Fibroblast of lung (primary cell): ENCODE measurements around the gene APCS. TPM values are rescaled to one million over a fixed set of nuclear protein-coding genes. Genes with fewer than 3 reads are reported as not detected.

Experiments used
- DNase-seq, 2 donors: peaks; one replicate each; pipeline versions ENCODE4 v3.0.0 to v3.0.0-alpha.2; 2010; ENCODE audit warnings: low read depth in 2 of 2
- H2AFZ ChIP-seq: 2 replicates; pipeline ENCODE4 v1.5.1; 2012; ENCODE audit warnings: low read length, control low read depth, inconsistent platforms
- H3K27ac ChIP-seq: 2 replicates; pipeline ENCODE4 v1.5.1; 2011; ENCODE audit warnings: low read length, control low read depth; ENCODE audit not compliant: insufficient read depth
- H3K27me3 ChIP-seq: 2 replicates; pipeline ENCODE4 v1.5.1; 2011; ENCODE audit warnings: mild to moderate bottlenecking, low read length; ENCODE audit not compliant: control insufficient read depth, insufficient read depth
- H3K36me3 ChIP-seq: 2 replicates; pipeline ENCODE4 v1.5.1; 2011; ENCODE audit warnings: low read length; ENCODE audit not compliant: control insufficient read depth, insufficient read depth
- H3K4me1 ChIP-seq: 2 replicates; pipeline ENCODE4 v1.5.1; 2011; ENCODE audit warnings: low read length; ENCODE audit not compliant: control insufficient read depth, insufficient read depth; ENCODE audit errors: extremely low read depth
- H3K4me2 ChIP-seq: 2 replicates; pipeline ENCODE4 v1.5.1; 2011; ENCODE audit warnings: low read length, control low read depth; ENCODE audit not compliant: insufficient read depth; ENCODE audit errors: extremely low read depth
- H3K4me3 ChIP-seq, 4 experiments: fragments of 200-600 bp in 1 of 4; sonication (generic) in 1 of 4; replicated peaks in 1 of 4; 2 replicates each; pipeline ENCODE4 v1.5.1; 2011 to 2016; ENCODE audit warnings: low read length in 4 of 4, low read depth in 3 of 4, mild to moderate bottlenecking in 3 of 4, control low read depth in 2 of 4, inconsistent platforms in 1 of 4, mixed read lengths in 1 of 4; ENCODE audit not compliant: insufficient read depth in 1 of 4; ENCODE audit errors: control extremely low read depth in 1 of 4
- H3K79me2 ChIP-seq: 2 replicates; pipeline ENCODE4 v1.5.1; 2012; ENCODE audit warnings: mild to moderate bottlenecking, low read length, inconsistent platforms; ENCODE audit not compliant: control insufficient read depth, insufficient read depth
- H3K9ac ChIP-seq: 2 replicates; pipeline ENCODE4 v1.5.1; 2011; ENCODE audit warnings: mild to moderate bottlenecking, low read length, control low read depth; ENCODE audit not compliant: insufficient read depth
- H3K9me3 ChIP-seq: 2 replicates; pipeline ENCODE4 v1.5.1; 2012; ENCODE audit warnings: low read depth, low read length; ENCODE audit not compliant: control insufficient read depth, insufficient read depth
- H4K20me1 ChIP-seq: 2 replicates; pipeline ENCODE4 v1.5.1; 2011; ENCODE audit warnings: low read length; ENCODE audit not compliant: control insufficient read depth, insufficient read depth; ENCODE audit errors: extremely low read depth
- CTCF ChIP-seq, 2 donors: IDR thresholded peaks in 1 of 2; conservative IDR thresholded peaks in 1 of 2; 1 replicate in 1 of 2; 2 replicates in 1 of 2; pipeline ENCODE4 v1.5.1; 2011 to 2012; ENCODE audit warnings: low read length in 2 of 2, control low read depth in 1 of 2, inconsistent platforms in 1 of 2, low read depth in 1 of 2, mild to moderate bottlenecking in 1 of 2
- EZH2 ChIP-seq: IDR thresholded peaks from 2 replicates; pipeline ENCODE4 v1.5.1; 2012; ENCODE audit warnings: low read length, control low read depth, mild to moderate bottlenecking; ENCODE audit errors: missing control alignments
- polyA plus RNA-seq, 2 donors: library from polyadenylated mRNA; depleted of rRNA in 1 of 2; stranded (reverse) in 1 of 2; unstranded in 1 of 2; fragments of >200 nt; gene quantifications; 2 replicates each; pipeline ENCODE4 v1.2.1, GENCODE V29; 2011 to 2012; ENCODE audit warnings: missing spikeins in 1 of 2
- total RNA-seq: library from RNA; depleted of rRNA; stranded (reverse); fragments of >200 nt; gene quantifications from 2 replicates; pipeline ENCODE4 v1.2.1, GENCODE V29; 2014

The APCS gene
- total and polyA plus RNA-seq, 2 donors (not counting 1 experiment from before 2014, with no cell fraction given), result not detected

GRCh38 chr1:159580340-159580739 is 7.3 kb upstream of the APCS start:
- Histone ChIP-seq H2AFZ (no peak overlapping the region), H3K4me2 (no peak overlapping the region), H3K4me3 (no peak overlapping the region), H3K27ac (no peak overlapping the region), H3K79me2 (no peaks in the 10 kb centered on the region), H3K4me1 (no peaks in the 10 kb centered on the region), H3K9me3 (no peaks in the 10 kb centered on the region), H3K27me3 (no peaks in the 10 kb centered on the region), H4K20me1 (no peaks in the 10 kb centered on the region), H3K36me3 (no peaks in the 10 kb centered on the region), H3K9ac (no peak overlapping the region)
- no peak for DNase-seq
- TF ChIP-seq EZH2 (no peak), CTCF (conservative IDR thresholded peaks at IDR 0.05 in 1 of 2, IDR thresholded peaks at IDR 0.05 in 1 of 2; ENCODE audit: low read depth in 1 of 2, low read length in 2 of 2) (no peak)

- Histone ChIP-seq H3K27ac (no peak overlapping the region), H4K20me1 (no peaks in the 10 kb centered on the region), H2AFZ (no peak overlapping the region), H3K79me2 (no peaks in the 10 kb centered on the region), H3K36me3 (no peaks in the 10 kb centered on the region), H3K9me3 (no peaks in the 10 kb centered on the region), H3K4me1 (no peaks in the 10 kb centered on the region), H3K9ac (no peak overlapping the region), H3K4me2 (no peak overlapping the region), H3K27me3 (no peaks in the 10 kb centered on the region), H3K4me3 (no peak overlapping the region)
- no peak for DNase-seq
- TF ChIP-seq CTCF (conservative IDR thresholded peaks at IDR 0.05 in 1 of 2, IDR thresholded peaks at IDR 0.05 in 1 of 2; ENCODE audit: low read depth in 1 of 2, low read length in 2 of 2), result no peak
- no peak for TF ChIP-seq EZH2
These were observed 6.2 kb upstream of the APCS start for GRCh38 chr1:159581422-159581821.

GRCh38 chr1:159584536-159584935 is 3.1 kb upstream of the APCS start:
- TF ChIP-seq EZH2 (no peak), CTCF (conservative IDR thresholded peaks at IDR 0.05 in 1 of 2, IDR thresholded peaks at IDR 0.05 in 1 of 2; ENCODE audit: low read depth in 1 of 2, low read length in 2 of 2) (no peak)

More at GRCh38 chr1:159584536-159584935, 3.1 kb upstream of the APCS start:
- Histone ChIP-seq H3K4me1 (no peaks in the 10 kb centered on the region), H3K27me3 (no peaks in the 10 kb centered on the region), H3K27ac (no peak overlapping the region), H3K36me3 (no peaks in the 10 kb centered on the region), H4K20me1 (no peaks in the 10 kb centered on the region), H3K79me2 (no peaks in the 10 kb centered on the region), H3K9me3 (no peaks in the 10 kb centered on the region), H3K4me3 (no peak overlapping the region), H2AFZ (no peak overlapping the region), H3K9ac (no peak overlapping the region), H3K4me2 (no peak overlapping the region)
- no peak for DNase-seq
